NOMO-1 treated with dmso at 0.1 percent for 144 hours (cell line): ENCODE results near the gene TRIM68.
A peak's percentile ranks its signal among the peaks of the same experiment; 100 is the strongest.

ENCODE experiments used
- DNase-seq: peaks from one replicate; lab custom pipeline; 2025; ENCODE audit not compliant: unreplicated experiment; lab: John Stamatoyannopoulos, UW

The TRIM68 gene

GRCh38 chr11:4607781-4608666 lies at the start of gene TRIM68:
Gene TRIM68 (minus strand): TSS chr11:4608231. CDS start chr11:4605504, 2,727 bp downstream.
- peak; percentile 90 for DNase-seq

DNA sequence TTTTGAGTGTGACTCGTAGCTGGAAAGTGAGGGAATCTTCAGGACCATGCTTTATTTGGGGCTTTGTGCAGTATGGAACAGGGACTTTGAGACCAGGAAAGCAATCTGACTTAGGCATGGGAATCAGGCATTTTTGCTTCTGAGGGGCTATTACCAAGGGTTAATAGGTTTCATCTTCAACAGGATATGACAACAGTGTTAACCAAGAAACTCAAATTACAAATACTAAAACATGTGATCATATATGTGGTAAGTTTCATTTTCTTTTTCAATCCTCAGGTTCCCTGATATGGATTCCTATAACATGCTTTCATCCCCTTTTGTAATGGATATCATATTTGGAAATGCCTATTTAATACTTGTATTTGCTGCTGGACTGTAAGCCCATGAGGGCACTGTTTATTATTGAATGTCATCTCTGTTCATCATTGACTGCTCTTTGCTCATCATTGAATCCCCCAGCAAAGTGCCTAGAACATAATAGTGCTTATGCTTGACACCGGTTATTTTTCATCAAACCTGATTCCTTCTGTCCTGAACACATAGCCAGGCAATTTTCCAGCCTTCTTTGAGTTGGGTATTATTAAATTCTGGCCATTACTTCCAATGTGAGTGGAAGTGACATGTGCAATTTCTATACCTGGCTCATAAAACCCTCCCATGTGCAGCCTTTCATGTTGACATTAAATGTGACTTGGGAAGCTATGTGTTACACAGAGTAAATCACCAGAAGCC lies 46.8 kb upstream of the TRIM68 start:
- DNase-seq, result no peak

GRCh38 chr11:4647766-4648165 lies 39.7 kb upstream of the TRIM68 start:
- DNase-seq, result no peak

- DNase-seq, result no peak
These were observed 37.9 kb upstream of the TRIM68 start for GRCh38 chr11:4645974-4646373.

DNA sequence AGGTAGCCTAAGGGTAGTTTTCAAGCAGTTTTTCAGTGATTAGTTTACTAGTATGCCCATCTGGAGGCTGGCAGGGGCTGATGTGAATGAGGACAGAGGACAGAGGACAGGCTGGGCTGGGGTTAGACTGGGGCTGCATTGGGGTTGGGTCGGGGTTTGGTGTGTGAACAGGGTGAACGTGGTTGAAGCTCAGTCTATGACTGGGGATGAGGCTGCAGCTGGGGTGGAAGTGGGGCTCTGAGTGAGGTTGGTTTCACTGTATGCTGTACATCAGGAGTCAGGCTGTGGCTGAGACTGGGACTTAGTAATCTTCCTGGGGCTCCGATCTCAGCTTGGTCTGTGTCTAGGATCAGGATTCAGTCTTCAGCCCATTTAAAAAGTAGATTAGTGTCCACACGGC lies 36.2 kb upstream of the TRIM68 start:
- no peak for DNase-seq

DNA sequence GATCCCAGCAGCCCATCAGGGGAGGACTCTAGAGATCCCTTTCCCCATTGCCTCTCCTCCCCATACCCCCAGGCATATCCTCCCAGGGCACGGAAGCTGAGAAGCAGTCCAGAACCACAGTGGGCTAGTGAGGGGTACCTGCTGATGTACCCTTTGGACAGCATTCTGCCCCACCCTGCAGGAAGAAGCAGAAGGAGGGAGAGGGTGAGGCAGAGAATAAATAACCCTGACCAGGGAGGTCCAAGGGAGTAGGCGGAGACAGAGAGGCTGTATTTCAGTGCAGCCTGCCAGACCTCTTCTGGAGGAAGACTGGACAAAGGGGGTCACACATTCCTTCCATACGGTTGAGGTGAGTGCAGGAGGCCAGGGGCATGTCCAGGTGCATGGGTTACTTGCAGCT lies 35.7 kb upstream of the TRIM68 start, which contains the start of gene OR51E1:
OR51E1 (plus strand) TSS at position 301 of the 400 bp plus-strand sequence. CDS start 8,545 bp downstream, outside the sequence.
- no peak for DNase-seq

DNA sequence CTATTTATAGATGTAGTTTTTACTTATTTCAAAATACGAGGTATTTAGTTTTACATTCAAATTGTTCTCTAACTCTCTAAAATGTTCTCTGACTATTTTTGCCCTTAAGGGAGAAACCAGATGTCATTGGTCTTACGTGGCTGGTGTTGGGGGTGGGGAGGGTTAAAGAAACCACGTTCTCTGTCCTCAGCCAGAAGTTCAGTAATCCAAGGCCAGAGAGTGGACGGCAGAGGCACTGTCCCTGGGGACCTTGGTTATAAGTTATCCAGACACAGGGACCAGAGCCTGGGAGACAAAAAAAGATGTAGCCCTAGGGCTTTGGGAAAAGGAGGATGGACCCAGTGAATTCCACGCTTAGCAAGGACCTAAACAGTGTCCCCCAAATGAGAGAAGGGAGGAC lies 35.0 kb upstream of the TRIM68 start:
- no peak for DNase-seq

- no peak for DNase-seq
These were observed 34.0 kb upstream of the TRIM68 start for GRCh38 chr11:4642043-4642442.

GRCh38 chr11:4641501-4641900 lies 33.5 kb upstream of the TRIM68 start:
- DNase-seq, result no peak

DNA sequence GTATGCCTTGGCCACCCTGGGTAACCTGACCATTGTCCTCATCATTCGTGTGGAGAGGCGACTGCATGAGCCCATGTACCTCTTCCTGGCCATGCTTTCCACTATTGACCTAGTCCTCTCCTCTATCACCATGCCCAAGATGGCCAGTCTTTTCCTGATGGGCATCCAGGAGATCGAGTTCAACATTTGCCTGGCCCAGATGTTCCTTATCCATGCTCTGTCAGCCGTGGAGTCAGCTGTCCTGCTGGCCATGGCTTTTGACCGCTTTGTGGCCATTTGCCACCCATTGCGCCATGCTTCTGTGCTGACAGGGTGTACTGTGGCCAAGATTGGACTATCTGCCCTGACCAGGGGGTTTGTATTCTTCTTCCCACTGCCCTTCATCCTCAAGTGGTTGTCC lies 31.9 kb upstream of the TRIM68 start:
- DNase-seq, result no peak

DNA sequence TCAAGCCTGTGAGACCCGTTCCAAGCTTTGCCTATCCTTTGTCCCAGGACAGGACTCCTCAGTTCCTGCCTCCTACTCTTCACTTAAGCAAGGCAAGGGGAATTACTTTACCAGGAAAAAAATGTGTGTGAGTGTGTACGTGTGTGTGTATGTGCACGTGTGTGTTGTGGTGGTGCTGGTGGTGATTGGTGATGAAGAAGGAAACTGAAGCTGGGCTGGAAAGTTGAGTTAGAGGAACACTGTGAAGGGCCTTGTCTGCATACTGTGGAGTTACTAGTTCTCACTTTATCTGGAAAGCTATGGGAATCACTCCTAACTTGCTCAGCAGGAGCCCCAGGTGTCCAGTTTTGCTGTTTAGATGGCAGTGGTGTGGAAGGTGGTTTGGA lies 29.6 kb upstream of the TRIM68 start:
- DNase-seq, result no peak

- peak; percentile 8 for DNase-seq
These were observed 29.1 kb upstream of the TRIM68 start, which contains the start of gene OR51D1 for GRCh38 chr11:4636962-4637661. Gene OR51D1 (plus strand): TSS chr11:4637477. CDS start chr11:4639791, 2,314 bp downstream.

DNA sequence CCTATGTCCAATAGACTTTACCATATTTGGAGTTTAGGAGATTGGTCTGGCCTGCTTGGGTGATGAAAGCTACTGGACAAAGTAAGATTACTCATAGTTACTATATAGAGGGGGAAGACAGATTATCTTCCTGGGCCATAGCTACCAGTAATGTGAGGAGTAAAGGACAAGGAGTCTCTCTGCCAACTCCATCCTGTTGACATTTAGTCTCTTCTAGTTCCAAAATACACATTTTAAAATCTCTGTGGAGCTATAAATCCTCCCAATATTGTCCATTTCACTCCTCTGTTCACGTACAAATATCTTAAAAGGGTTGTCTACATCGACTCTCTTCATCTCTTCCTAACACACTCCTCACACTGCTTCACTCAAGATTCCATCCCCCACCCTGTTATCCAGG lies 28.1 kb upstream of the TRIM68 start:
- no peak for DNase-seq

DNA sequence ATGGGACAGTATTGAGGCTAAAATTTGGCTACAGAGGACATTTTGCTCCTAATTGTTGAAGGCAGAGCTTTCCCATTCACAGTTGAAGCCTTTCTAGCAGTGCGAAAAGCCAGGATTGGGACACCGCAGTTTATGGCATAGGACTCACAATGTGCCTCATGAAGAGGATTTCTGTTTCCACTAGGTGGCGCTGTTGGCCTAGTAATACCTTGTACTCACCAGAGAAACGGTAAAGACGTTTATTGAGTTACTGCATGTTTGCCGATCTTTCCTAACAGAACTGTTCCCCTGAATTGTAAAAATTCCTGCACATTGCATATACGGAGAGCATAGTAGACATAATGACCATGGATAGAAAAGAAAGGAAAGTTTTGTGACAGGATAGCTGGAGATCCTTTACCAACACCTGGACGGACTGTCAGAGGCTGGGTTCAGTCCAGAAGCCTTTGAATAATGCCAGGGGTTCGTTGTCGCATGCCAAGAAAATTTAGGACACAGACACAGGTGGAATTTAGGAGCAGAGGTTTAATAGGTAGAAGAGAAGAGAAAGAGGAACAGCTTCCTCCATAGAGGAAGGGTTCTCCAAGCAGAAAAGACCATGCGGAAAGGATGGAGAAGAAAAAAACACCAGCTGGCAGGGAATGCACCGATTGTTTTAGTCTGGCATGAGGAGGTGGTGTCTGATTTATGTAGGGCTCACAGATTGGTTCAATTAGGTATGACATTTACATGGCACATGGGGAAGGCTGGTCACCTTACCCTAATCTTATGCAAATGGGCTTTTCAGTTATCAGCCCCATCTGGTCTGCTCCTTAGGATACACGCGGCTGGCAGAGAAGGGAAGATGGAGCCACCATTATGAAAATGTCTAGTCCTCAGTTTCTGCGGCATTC lies 18.4 kb upstream of the TRIM68 start:
- DNase-seq, result peak; percentile 8

GRCh38 chr11:4619514-4619913 lies 11.5 kb upstream of the TRIM68 start:
- DNase-seq, result no peak

DNA sequence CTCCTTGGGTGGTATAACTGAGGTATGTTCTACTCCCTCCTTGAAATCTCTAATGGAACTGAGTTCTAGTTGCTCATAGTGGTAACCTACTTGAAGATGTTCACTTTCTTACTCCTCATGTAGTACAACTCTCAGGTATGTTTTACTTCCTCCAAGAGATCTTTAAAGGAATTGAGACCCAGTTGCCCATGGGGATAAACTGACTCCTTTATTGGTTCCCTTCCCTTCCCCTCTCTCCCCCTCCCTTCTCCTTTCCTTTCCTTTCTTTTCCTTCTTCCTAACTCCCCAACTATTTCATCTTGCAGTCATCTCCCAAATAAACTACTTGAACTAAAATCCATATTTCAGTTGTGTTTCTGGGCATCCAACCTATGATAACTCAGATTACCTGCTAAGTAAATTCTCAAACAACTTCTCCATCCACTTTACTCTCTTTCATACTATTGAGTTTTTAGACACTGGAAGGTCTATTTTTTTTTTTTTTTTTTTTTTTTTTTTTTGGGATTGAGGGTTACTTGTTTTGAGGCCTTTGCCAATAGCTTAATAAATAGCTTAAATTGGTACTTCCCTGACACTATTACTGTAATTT lies 7.9 kb upstream of the TRIM68 start:
- DNase-seq, result no peak

GRCh38 chr11:4611986-4612385 lies 4.0 kb upstream of the TRIM68 start:
- DNase-seq, result no peak

DNA sequence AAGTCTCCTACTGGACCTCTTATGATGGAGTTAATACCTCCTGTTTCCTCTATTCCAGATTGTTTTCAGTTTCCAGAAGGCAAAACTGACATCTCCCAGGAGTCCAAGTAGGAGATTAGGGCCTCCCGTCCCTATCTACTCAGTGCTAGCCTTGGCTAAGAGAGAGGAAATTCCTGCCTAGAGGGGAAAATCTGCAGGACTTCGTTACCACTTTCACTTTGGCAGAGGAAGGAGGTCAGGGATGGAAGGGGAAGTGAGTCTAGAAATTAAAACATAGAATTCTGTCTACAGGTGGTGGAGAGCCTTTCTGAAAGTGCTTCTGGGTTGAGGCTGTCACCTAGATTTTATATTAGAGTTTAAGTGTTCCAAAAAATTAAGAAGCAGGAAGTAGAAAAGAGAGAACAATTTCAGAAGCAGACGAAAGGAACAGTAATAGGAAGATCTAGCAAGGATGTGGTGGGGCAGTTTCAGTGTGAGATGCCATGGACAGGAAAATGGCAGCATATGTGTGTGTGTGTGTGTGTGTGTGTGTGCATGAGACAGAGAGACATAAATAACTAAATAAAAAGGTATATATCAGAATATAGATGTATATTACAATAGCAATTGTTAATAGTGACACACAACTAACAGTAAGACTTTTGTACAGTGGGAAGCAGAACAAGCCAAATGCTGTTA lies 2.4 kb upstream of the TRIM68 start:
- DNase-seq, result no peak

GRCh38 chr11:4607096-4607495 lies 935 bp downstream of the TRIM68 start:
- no peak for DNase-seq
